SIG-M5 (cell line): Measurements from ENCODE around the gene ATP9B.

Experiments used
- DNase-seq: peaks from one replicate; lab custom pipeline; 2025; lab: John Stamatoyannopoulos, UW

ATP9B gene

GRCh38 chr18:79199691-79200374 lies 130.6 kb downstream of the ATP9B start:
- DNase-seq, result no peak

- no peak for DNase-seq
Observed at GRCh38 chr18:79200546-79201268, 131.5 kb downstream of the ATP9B start.

GRCh38 chr18:79203017-79203605 lies 133.9 kb downstream of the ATP9B start:
- DNase-seq, result no peak

- no peak for DNase-seq
Observed at GRCh38 chr18:79204889-79205807, 136.0 kb downstream of the ATP9B start.

- DNase-seq, result no peak
Observed at GRCh38 chr18:79206444-79206843, 137.2 kb downstream of the ATP9B start.

GRCh38 chr18:79208906-79209305 lies 139.7 kb downstream of the ATP9B start:
- no peak for DNase-seq

GRCh38 chr18:79210002-79210910 lies 141.1 kb downstream of the ATP9B start:
- DNase-seq, result no peak

GRCh38 chr18:79211844-79212243 lies 142.7 kb downstream of the ATP9B start:
- DNase-seq, result no peak

- no peak for DNase-seq
Observed at GRCh38 chr18:79214056-79214455, 144.9 kb downstream of the ATP9B start.

GRCh38 chr18:79216176-79216575 lies 147.0 kb downstream of the ATP9B start:
- DNase-seq, result no peak

GRCh38 chr18:79217979-79218604 lies 148.9 kb downstream of the ATP9B start:
- no peak for DNase-seq

GRCh38 chr18:79218605-79219190 lies 149.5 kb downstream of the ATP9B start:
- peak; percentile 18 for DNase-seq

- DNase-seq, result no peak
Observed at GRCh38 chr18:79221136-79221535, 151.9 kb downstream of the ATP9B start.

- no peak for DNase-seq
Observed at GRCh38 chr18:79222790-79223189, 153.6 kb downstream of the ATP9B start.

- DNase-seq, result no peak
Observed at GRCh38 chr18:79223431-79223830, 154.2 kb downstream of the ATP9B start.

GRCh38 chr18:79224381-79224780 lies 155.2 kb downstream of the ATP9B start:
- no peak for DNase-seq

GRCh38 chr18:79227621-79228020 lies 158.4 kb downstream of the ATP9B start:
- no peak for DNase-seq

- no peak for DNase-seq
Observed at GRCh38 chr18:79229431-79229830, 160.2 kb downstream of the ATP9B start.

- DNase-seq, result no peak
Observed at GRCh38 chr18:79234438-79234837, 165.2 kb downstream of the ATP9B start.

GRCh38 chr18:79239631-79240030 lies 170.4 kb downstream of the ATP9B start:
- DNase-seq, result no peak
